GM04504 (cell line): ENCODE results near the gene NDUFB4.
"Not testable (repeated sequence)": the region's sequence is repeated elsewhere in the genome, so short reads cannot be mapped to it uniquely, and the experiment has no call there.

Source experiments
- DNase-seq: peaks from one replicate; pipeline ENCODE4 v3.0.0-alpha.2; 2012; ENCODE audit warnings: low read depth

Gene NDUFB4

DNA sequence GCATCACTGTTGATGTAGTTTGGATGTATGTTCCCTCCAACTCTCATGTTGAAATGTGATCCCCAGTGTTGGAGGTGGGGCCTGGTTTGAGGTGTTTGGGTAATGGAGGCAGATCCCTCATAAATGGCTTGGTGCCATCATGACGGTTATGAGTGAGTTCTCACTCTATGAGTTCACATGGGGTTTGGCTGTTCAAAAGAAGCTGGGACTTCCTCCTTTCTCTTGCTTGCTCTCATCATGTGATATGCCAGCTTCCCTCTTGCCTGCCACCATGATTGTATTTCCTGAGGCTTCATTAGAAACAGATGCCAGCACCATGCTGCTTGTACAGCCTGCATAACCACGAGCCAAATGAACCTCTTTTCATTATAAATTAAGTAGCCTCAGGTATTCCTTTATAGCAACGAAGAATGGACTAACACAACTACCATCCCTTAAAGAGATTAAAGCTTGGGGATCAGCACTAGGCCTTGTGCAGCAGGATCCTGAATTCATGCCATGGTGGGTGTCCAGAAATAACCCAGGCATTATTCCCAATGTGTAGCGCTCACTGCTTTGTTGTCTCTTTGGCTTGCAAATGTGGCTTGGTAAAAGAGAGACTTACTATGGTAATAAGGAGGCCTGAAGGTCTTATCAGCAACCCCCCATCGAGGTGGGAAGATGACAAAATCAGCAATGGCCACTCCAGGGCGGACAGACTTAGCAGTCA is 41.9 kb downstream of the NDUFB4 start:
- DNase-seq: no peak

DNA sequence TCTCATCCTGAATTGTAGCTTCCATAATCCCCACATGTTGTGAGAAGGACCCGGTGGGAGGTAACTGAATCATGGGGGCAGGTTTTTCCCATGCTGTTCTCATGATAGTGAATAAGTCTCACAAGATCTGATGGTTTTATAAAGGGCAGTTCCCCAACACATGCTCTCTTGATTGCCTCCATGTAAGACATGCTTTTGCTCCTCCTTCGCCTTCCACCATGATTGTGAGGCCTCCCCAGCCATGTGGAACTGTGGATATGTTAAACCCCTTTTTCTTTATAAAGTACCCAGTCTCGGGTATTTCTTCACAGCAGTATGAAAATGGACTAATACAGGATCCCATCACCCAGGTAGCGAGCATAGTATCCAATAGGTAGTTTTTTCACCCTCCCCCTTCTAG is 42.7 kb downstream of the NDUFB4 start:
- not testable (repeated sequence) for DNase-seq

DNA sequence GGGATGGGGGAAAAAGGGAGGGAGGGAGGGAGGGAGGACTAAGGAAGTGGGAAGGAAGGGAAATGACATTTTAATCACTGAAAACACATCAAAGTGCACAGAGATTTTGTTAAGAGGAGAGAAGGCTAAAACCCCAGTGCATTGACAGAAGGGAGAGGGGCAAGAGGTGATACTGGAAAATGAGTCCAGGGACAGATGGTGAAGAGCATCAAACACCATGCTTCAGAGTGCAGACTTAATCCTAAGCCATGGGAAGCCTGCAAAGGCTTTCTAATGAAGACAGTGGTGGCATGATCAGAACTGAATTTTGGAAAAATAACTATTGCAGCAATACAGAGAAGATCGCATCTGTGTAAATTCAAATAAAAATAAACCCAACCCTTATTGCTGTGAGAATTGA is 44.1 kb downstream of the NDUFB4 start:
- DNase-seq: no peak

DNA sequence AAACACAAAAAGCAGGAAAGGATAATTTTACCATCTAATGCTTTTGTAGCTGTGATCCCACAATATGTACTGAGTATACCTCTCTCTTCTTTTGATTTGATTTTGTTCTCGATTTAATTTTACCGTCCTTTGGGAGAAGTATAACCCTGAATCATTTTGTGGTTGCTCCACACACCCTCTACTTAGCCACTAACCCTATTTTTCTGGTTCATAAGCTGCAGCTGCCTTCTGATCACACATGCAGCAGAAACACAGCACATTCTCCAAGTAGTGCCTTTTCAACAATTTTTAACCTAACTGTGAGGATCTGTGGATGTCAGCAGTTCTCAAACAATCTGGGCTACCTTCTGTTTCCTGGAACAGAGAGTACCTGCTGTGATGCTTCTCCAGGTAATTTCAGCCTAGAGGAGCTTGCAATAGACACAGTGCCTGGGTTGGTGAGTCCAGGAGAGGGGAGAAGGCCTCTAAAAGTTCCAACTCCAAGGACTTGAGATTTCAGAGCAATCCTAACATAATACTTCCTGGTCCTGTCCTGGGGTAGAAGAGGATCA is 45.6 kb downstream of the NDUFB4 start:
- DNase-seq: no peak

DNA sequence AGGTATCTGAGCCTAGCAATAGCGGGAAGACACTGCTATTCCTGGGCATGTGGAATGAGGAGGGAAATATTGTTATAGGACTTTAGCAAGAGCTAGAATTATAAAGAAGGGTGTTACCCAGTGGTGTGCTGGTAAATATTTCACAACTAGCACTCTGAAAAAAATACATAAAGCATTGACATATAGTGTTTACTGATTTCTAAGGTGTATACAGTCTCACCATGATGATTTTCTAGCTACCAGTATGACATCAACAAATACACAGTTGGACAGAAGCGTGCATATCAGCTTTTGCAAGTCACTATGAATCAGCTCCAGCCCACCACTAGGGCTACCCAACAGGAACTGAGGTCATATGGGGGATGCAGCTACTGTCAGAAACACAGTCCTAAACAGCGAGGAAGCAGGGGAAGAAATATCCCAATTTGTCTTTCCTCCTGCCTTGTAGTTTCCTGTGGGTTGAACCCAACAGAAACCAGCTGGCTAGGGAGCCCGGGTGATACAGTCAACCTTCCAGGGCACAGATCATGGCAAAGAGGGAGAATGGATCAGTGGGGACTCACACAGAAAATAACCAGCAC is 46.3 kb downstream of the NDUFB4 start:
- DNase-seq: no peak

DNA sequence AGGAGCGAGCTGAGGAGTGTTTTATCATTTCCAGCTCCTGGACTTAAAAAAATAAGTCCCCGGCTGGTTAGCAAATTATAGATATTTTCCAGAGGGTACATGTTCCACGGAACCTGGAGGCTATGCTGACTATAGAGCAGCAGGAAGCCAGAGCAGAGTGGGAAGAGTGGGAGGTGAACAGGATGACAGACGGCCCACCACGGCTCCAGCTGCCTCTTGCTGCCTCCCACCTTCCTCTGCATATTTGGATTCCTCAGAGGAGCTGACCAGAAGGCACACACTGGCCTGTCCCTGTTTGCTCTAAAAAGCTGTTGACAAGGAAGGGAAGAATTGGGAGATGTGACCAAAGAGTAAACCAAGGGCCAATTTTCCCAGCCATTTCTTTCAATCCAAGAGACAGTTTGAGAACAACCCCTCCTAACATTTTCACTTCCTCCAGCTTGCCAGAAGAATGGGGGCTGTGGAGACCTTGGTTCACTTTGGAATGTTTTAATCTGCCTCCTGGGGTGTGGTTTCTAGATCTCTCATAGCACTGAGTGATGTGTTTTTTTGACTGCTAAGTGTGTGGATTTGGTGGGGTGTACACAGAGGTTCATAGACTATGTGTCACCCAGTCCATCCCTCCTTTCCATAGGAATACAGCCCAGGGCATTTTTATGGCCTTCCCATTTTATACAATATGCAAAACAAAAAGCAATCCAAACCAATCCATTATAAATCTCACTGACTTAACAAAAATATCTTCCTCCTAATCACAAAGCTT is 49.1 kb downstream of the NDUFB4 start:
- DNase-seq: no peak

DNA sequence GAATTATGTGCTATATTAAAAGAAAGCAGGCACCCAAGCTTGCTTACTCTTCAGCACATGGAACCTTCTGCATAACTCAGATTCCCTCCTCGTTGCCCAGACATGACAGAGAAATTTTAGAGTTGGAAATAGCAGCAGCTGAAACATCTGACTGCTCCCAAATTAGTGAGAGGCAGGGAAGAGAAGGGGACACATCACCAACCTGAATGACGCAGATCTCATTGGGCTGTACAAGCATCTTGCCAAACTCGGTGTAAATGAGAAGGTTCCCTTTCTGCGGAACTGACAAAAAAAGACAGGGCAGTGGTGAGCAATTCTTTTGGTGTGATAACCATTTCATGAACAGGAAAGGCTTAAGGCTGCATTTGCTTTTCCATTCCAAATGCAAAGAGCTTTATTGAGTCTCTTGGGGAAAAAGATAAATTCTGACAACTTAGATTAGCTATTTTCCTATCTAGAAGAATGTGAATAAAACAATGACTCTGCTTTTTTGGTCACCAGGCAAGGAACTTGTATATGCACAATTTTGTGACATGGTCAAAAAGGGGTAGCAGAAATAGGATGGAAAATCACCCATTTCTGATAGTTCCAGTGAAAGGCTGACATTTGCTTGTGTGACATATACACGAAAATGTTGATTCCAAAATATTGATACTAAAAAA is 50.8 kb downstream of the NDUFB4 start:
- no peak for DNase-seq

DNA sequence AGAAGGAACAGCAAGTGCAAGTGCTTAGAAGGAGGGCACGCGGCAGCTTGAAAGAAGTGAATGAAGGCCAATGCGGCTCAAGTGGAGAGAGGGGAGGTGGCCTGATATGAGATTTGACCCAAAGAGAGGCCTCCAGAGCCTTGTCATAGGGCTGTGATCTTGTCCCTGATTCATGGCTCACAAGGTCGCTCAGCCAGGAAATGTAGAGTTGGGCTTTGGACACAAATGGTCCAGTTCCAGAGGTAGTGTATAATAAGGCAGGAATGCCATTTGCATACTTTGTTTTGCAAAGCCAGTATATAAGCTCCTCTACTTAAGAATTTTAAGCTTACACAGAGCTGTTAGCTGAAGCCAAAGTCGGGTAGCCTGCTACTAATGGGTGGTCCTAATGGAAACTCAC is 52.2 kb downstream of the NDUFB4 start:
- DNase-seq: no peak

DNA sequence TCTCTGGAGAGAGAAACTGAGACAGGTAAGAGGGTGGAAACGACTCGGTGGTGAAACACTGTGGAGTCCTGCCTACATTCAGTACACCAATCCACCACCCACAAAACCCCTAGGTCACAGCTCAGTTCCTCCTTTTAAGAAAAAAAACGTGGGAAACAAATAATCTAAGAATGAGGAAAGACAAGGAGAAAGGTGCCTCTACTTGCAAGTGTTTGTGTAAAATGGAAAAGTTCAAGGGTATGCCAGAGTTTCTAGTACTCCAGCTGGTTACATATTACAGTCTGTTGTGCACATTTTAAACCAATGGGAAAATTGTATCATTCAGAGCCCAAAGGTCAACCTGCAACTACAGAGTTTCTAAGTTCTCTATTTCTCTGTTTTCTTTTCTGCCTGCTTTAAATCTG is 53.7 kb downstream of the NDUFB4 start:
- DNase-seq: no peak

DNA sequence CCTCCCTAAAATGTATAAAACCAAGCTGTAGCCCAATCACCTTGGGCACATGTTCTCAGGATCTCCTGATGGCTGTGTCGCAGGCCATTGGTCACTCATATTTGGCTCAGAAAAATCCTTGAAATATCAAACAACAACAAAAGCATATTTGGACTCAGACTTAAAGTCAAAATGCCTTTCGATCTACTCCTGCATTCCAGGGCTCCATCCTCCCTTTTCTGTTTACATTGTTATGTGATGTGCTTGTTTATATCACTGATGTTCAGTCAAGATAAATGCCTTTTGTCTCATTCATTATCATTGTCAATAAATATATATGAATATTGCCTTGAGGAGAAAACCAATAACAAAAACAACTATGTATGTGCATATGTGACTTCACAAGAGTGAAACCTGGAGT is 54.2 kb downstream of the NDUFB4 start:
- no peak for DNase-seq
